Upper lobe of right lung (tissue), 1 donor: ENCODE measurements around the gene ZNF574. TPM values are rescaled to one million over a fixed set of nuclear protein-coding genes. Genes with fewer than 3 reads are reported as not detected.

Experiments used
- ATAC-seq: fragments of 200-7000 bp; cut with Tn5 transposase; one replicate; pipeline ENCODE4 v1.9.1; 2020; ENCODE audit warnings: mild to moderate bottlenecking, moderate library complexity
- DNase-seq: peaks from one replicate; pipeline ENCODE4 v3.0.0-alpha.2; 2020
- H3K27ac ChIP-seq: fragments of 200-600 bp; one replicate; pipeline ENCODE4 v1.8.0; 2022
- H3K27me3 ChIP-seq: fragments of 200-600 bp; one replicate; pipeline ENCODE4 v1.8.0; 2022; ENCODE audit warnings: mild to moderate bottlenecking
- H3K36me3 ChIP-seq: fragments of 200-600 bp; one replicate; pipeline ENCODE4 v1.8.0; 2022
- H3K4me1 ChIP-seq: fragments of 200-600 bp; one replicate; pipeline ENCODE4 v1.8.0; 2022
- H3K4me3 ChIP-seq: fragments of 200-600 bp; one replicate; pipeline ENCODE4 v1.8.0; 2022; ENCODE audit warnings: mild to moderate bottlenecking
- H3K9me3 ChIP-seq: fragments of 200-600 bp; one replicate; pipeline ENCODE4 v1.8.0; 2022
- CTCF ChIP-seq: fragments of 200-600 bp; IDR thresholded peaks from one replicate; pipeline ENCODE4 v1.8.0; 2022; ENCODE audit warnings: antibody characterized with exemption
- intact Hi-C: fragments of 100-400 bp; cut with DNase I; formaldehyde crosslinking; loops from one replicate; pipeline ENCODE4 v1.11.0; 2022
- total RNA-seq: library from RNA; stranded (reverse); fragmentation: NEBNext Ultra II Directional; extraction: Animal tissue kit (Norgen Biotek cat#: 25700); gene quantifications from one replicate; pipeline ENCODE4 v1.2.1, GENCODE V29; 2021
- donor health status: DM: no; HTN: yes; CAD: no; lungs with severe emphysema.

ZNF574 gene
- total RNA-seq, 1 donor from 2014 or later = 13.6 TPM

GRCh38 chr19:42115705-42116104 is 39.7 kb downstream of the ZNF574 start:
- H3K27me3 ChIP-seq = no peaks in the 10 kb centered on the region

GRCh38 chr19:42116308-42117075 is 40.5 kb downstream of the ZNF574 start:
- no peak for ATAC-seq
- TF ChIP-seq CTCF = no peak
- Histone ChIP-seq H3K36me3 (no peaks in the 10 kb centered on the region), H3K4me3 (no peak overlapping the region), H3K27me3 (no peaks in the 10 kb centered on the region), H3K27ac (no peak overlapping the region), H3K4me1 (no peaks in the 10 kb centered on the region), H3K9me3 (no peaks in the 10 kb centered on the region)
- intact Hi-C loops = no loop called here
- DNase-seq = no peak

More at GRCh38 chr19:42115705-42116104, 39.7 kb downstream of the ZNF574 start:
- Histone ChIP-seq H3K36me3 (no peaks in the 10 kb centered on the region), H3K9me3 (no peaks in the 10 kb centered on the region), H3K4me3 (no peak overlapping the region), H3K27ac (no peak overlapping the region), H3K4me1 (no peaks in the 10 kb centered on the region)
- no peak for DNase-seq
- intact Hi-C loops = no loop called here
- TF ChIP-seq CTCF = no peak
- ATAC-seq = no peak

- no peak for TF ChIP-seq CTCF
- no peak for DNase-seq
- intact Hi-C loops = no loop called here
- no peak for ATAC-seq
- H3K9me3 ChIP-seq = no peaks in the 10 kb centered on the region
- H3K27me3 ChIP-seq = no peaks in the 10 kb centered on the region
- no peaks in the 10 kb centered on the region for H3K4me1 ChIP-seq
- no peaks in the 10 kb centered on the region for H3K36me3 ChIP-seq
- no peak overlapping the region for H3K4me3 ChIP-seq
- H3K27ac ChIP-seq = no peak overlapping the region
Observed at GRCh38 chr19:42117076-42117475, 41.1 kb downstream of the ZNF574 start.

- no peak for TF ChIP-seq CTCF
Observed at GRCh38 chr19:42120276-42120980, 44.5 kb downstream of the ZNF574 start.

DNA sequence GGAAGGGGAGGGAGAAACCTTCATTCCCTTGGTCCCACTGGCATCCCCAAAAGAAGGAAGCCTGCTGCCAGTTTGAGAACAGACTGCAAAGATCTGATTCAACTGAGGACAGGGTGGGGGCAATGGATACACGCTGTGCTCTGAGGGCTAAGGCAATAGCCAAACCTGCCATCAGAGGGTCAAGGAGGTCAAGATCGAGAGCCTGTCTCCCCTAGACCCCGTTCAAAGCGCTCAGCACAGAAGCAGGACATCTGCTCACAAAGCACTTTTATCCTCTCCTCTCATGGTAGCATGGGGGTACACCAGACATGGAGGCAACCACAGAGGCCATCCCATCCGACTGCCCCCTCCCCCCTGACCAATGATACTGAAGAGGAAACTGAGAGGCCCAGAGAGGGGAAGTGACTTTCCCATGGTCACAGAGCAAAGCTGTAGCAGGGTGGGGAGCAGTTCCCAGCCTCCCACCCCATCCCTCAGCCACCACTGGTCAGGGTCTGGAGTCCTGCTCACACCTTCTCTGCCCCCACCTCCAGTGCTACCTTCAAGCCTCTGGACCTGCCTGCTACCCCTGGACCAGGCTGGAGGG is 45.2 kb downstream of the ZNF574 start:
- intact Hi-C loops = no loop called here

More at GRCh38 chr19:42120276-42120980, 44.5 kb downstream of the ZNF574 start:
- Histone ChIP-seq H3K4me3 (no peak overlapping the region), H3K27ac (no peak overlapping the region), H3K27me3 (no peaks in the 10 kb centered on the region), H3K9me3 (no peaks in the 10 kb centered on the region), H3K4me1 (no peaks in the 10 kb centered on the region), H3K36me3 (no peaks in the 10 kb centered on the region)
- intact Hi-C loops = no loop called here
- DNase-seq = no peak
- no peak for ATAC-seq

More for the DNA sequence above, 45.2 kb downstream of the ZNF574 start:
- peak; percentile 12 for ATAC-seq
- Histone ChIP-seq H3K9me3 (no peaks in the 10 kb centered on the region), H3K4me3 (no peak overlapping the region), H3K36me3 (no peaks in the 10 kb centered on the region), H3K4me1 (no peaks in the 10 kb centered on the region), H3K27ac (no peak overlapping the region), H3K27me3 (no peaks in the 10 kb centered on the region)
- no peak for TF ChIP-seq CTCF
- no peak for DNase-seq
